SU-DHL-6 (cell line): Measurements from ENCODE around the gene OR5L1.

Experiments used
- EZH2phosphoT487 ChIP-seq: fragments of 200-600 bp; sonication (generic), shearing (Covaris generic); conservative IDR thresholded peaks from 2 replicates; pipeline ENCODE4 v1.6.1; 2018; ENCODE audit warnings: mild to moderate bottlenecking, antibody characterized with exemption, low read length, moderate library complexity, mixed read lengths
- TF ChIP-seq, protein P1 (sequence below): fragments of 200-600 bp; sonication (generic); IDR thresholded peaks from one replicate; pipeline ENCODE4 v1.5.1; 2017; ENCODE audit warnings: antibody characterized with exemption, mild to moderate bottlenecking, low read length, moderate library complexity; ENCODE audit not compliant: insufficient read depth, poor library complexity, severe bottlenecking

DNA sequence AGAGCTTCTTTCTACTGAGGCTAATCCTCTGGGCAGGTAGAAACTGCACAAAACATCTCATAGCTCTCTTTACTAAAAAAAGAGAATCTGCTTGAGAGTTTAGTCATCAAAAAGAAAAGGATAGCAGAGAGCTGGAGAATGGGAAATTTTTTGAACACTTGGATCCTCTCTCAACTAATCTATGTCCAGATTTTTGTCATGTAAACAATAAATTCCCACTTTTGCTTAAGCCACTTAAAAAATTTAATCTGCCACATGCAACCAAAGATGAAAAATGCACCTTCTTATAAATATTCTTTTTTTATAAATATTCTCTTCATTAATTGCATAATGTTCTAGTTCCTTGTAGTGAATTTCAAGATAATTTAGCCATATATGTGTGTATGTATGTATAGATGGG, 37.9 kb downstream of the OR5L1 start:
- TF ChIP-seq, protein P1, sequence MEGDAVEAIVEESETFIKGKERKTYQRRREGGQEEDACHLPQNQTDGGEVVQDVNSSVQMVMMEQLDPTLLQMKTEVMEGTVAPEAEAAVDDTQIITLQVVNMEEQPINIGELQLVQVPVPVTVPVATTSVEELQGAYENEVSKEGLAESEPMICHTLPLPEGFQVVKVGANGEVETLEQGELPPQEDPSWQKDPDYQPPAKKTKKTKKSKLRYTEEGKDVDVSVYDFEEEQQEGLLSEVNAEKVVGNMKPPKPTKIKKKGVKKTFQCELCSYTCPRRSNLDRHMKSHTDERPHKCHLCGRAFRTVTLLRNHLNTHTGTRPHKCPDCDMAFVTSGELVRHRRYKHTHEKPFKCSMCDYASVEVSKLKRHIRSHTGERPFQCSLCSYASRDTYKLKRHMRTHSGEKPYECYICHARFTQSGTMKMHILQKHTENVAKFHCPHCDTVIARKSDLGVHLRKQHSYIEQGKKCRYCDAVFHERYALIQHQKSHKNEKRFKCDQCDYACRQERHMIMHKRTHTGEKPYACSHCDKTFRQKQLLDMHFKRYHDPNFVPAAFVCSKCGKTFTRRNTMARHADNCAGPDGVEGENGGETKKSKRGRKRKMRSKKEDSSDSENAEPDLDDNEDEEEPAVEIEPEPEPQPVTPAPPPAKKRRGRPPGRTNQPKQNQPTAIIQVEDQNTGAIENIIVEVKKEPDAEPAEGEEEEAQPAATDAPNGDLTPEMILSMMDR, result no peak
- no peak for TF ChIP-seq EZH2phosphoT487
